Placental epithelial cell (primary cell): ENCODE measurements around the gene ITPKC. TPM values are rescaled to one million over a fixed set of nuclear protein-coding genes. Genes with fewer than 3 reads are reported as not detected.

Experiments used
- small RNA-seq: library from RNA; depleted of rRNA; stranded (forward); fragments of <200 nt; gene quantifications from one replicate; pipeline ENCODE3, GENCODE V24; 2012
- total RNA-seq: library from RNA; depleted of rRNA; stranded (reverse); fragments of >200 nt; gene quantifications from 2 replicates; pipeline ENCODE4 v1.2.3, GENCODE V29; 2012

Gene ITPKC
- 40.1 and 52.2 TPM in 2 replicates for total RNA-seq

DNA sequence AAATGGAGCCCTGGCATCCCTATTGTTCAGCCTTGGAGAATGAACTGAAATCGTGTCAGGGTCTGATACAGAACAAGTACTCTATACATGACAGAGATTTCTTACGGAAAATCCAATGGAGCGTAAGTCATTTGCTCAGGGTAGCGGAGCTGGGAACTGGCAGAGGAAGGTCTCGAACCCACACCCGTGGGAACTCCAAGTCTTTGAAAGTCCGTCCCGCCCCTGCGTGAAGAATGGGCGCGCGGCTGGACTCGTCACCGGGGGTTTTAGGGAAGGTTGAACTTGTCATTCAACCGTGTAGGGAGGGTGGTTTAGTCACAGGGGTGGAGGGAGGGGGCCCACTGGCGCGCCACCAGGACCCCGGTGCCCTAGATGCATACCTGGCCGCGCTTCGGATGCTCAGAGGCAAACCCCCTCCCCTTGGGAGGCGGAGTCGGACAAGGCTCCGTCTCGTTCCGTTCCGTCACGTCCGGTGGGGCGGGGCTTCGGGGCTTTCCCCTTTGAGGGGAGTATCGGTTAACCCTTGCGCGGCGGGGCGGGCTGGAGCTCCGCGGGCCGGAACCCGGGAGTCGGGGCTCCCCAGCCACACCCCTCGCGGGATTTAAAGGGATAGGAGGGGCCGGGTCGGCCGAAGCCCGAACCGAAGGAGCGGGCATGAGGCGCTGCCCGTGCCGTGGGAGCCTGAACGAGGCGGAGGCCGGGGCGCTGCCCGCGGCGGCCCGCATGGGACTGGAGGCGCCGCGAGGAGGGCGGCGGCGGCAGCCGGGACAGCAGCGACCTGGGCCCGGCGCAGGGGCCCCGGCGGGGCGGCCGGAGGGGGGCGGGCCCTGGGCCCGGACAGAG, at the start of gene ITPKC, which contains the start of gene COQ8B:
Gene ITPKC, plus strand, starts transcription at position 631 of the 843 bp plus-strand sequence. Its CDS starts 24 bp downstream, at position 655.
Gene COQ8B, minus strand, starts transcription at position 405 of the 843 bp plus-strand sequence. CDS start 2,254 bp downstream, outside the sequence.

DNA sequence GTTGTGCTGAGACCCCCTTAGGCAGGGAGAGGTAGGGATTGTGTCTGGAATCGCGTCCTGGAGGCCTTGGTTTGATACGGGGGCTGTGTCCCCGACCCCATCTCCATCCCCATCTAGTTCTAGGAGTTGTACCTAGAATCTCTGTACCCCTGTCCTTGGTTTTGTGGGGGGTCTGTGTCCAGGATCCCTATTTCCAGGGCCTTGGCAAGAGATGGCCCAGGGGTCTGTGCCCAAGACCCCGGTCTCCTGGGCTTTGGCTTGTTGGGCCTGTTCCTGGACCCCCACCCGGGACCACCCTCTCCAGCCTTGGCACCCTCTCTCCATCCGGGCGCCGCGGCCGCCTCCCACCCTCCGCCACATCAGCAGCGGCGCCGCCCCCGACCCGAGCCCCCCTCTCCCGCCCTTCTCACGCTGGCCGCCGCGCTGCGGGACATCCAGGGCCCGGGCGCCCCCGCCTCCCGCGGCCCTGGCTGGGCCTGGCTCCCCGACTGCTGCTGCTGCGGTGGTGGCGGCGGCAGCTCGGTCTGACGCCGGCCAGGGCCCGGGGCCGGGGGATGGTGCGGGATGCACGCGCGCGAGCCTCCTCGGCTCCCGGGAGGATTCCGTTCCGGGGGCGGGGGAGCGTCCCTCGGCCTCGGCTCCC, 26.7 kb upstream of the ITPKC start, which contains the start of gene NUMBL:
Gene NUMBL, minus strand, starts transcription at position 602 of the 643 bp plus-strand sequence. Its CDS starts 168 bp downstream, at position 434.

DNA sequence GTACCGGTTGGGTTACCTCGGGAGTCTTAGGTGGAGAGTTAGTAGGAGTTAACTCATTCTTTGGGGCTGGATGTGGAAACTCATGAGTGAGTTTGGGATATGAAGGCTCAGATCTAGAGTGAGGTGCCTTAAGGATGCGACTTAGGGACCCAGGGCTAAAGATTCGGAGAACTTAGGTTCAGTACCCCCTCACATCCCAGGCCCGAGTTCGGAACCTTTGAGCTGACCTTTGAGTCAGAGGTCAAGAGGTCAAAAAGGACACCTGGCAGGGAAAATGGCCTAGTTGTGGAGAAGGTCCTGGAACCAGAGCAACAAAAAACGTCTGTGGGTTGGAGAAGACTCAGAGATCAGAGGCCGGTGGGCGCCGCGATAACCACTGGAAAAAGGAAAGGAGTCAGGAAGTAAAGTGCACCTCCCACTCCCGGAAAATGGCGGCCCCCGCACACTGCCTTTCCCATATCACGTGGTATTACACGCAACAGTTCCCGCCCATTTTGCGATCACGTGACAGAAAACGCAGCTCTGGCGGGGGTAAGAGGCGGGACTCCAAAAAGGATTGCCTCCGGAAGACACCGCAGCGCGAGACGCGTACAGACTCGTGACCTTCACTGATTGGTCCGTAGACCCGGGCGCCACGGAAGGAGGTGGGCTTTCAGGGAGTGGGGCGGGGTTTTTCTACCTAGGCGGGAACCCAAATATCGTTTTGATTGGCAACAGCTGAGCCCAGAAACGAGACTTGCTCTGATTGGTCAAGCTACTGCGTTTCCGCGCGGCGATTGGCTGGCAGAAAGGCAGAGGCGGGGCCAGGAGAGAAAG, 33.4 kb downstream of the ITPKC start, which contains the start of gene ACTMAP:
Gene ACTMAP, minus strand, starts transcription at position 420 of the 816 bp plus-strand sequence. CDS start 674 bp downstream, outside the sequence.

DNA sequence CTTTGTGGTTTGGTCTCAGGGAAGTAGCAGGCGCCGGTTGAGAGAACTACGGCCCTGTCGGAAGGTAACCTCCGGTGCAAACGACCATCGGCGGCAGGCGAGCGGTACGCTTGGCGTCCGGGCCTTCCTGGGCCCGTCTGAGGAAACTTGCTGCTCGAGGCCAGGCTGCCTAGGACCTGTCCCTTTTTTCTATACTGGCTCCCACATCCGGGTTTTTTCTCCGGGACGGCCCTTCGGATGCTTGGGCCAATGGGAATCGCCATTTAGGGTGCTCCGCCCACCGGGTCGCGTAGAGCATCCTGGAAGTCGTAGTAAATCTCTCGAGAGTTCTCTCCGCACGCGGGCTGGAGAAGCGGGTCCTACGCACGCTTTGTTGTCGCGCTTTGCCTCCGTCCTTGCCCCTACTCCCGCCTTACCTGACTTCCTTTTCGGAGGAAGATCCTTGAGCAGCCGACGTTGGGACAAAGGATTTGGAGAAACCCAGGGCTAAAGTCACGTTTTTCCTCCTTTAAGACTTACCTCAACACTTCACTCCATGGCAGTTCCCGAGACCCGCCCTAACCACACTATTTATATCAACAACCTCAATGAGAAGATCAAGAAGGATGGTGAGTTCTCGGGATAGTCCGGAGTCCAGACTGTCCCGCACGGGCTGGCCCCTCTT, 34.1 kb downstream of the ITPKC start, which contains the start of gene SNRPA:
Gene SNRPA, plus strand, starts transcription at position 330 of the 664 bp plus-strand sequence. Its CDS starts 206 bp downstream, at position 536.

DNA sequence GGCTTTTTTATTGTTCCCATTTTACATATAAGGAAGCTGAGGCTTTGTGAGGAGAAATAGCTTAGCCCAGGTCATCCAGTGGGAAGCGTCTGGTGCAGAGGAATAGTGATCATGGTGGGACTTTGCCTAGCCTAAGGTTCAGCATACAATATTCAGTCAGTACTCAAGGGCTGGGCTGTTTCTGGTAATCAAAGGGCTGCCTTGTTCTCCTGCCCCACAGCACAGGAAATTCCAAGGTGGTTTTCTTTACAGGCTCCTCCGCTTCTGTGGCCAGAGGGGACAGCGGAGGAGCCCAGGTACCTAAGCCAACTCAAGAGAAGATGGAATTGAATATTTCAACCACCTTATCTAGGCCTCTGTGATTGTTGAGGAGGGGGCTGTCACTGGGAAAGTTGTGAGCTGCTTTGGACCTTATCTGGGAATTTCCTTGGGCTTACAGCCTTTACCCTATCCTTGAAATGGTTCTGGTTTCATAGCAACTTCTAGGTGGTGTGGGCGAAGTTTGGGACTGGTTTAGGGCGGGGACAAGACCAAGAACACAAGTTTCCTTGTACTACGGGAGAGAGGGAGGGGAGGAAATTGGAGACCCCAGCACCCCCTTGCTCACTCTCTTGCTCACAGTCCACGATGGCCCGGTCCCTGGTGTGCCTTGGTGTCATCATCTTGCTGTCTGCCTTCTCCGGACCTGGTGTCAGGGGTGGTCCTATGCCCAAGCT, 58.2 kb downstream of the ITPKC start, which contains the start of gene MIA:
Gene MIA, plus strand, starts transcription at position 606 of the 716 bp plus-strand sequence. Its CDS starts 22 bp downstream, at position 628.

DNA sequence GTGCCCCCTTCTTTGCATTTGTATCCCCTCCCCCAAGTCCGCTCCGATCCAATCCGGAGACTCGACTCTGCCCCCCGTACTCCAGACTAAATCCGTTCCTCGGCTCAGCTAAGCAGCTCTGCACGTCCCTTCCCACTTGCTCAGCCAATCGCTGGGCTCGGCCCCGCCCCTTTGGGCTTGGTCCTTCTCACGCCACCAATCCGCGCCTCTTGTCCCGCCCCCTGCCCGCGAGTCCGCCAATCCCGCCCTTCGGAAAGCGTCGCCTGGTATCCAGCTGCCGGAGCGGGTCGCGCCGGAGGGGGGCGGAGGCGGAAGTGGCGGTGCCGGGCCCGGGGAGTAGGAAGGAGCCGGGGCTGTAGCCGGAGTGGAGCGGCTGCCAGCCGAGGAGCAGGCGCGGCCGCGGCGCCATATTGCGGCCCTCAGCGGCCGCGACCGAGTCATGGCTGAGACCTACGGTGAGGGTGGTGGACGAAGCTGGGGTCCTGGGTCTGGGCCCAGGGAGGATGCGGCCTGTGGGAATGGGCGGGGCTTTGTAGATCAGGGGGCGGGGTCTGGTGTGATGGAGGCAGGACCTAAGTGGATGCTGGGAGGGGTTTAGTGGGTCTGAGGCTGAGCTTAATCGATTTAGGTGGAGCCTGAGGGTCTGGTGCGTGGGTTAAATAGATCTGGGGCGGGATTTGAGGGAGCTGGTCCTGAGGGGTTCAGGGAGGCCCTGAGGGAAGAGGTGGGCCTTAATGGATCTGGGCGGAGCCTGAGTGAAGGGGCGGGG, 61.2 kb downstream of the ITPKC start, which contains the start of gene RAB4B:
Gene RAB4B, plus strand, starts transcription at position 311 of the 769 bp plus-strand sequence. Its CDS starts 129 bp downstream, at position 440.

Small RNA genes lying within 50 kb of the gene (small RNA-seq; reads per million reads assigned to genes)
- not detected for gene RNU6-195P

Other genes with a start within 250 kb of the ITPKC start
- gene SHKBP1, start 140.2 kb upstream of the ITPKC start, total RNA-seq: 30.6 and 44.4 TPM in 2 replicates
- 44.7 and 62.8 TPM in 2 replicates for gene LTBP4, start 115.7 kb upstream of the ITPKC start, total RNA-seq
- 38.6 and 39.3 TPM in 2 replicates for gene NUMBL, start 26.5 kb upstream of the ITPKC start, total RNA-seq
- 44.7 and 48.7 TPM in 2 replicates for gene COQ8B, start 226 bp upstream of the ITPKC start, total RNA-seq
- 0.79 and 1.7 TPM in 2 replicates for gene ACTMAP, start 33.4 kb downstream of the ITPKC start, total RNA-seq
- 36.1 and 61.5 TPM in 2 replicates for gene SNRPA, start 34.1 kb downstream of the ITPKC start, total RNA-seq
- 0.79 TPM in 1 of 2 replicates, not detected in the other for gene MIA, start 58.4 kb downstream of the ITPKC start, total RNA-seq
- 10.2 and 16.7 TPM in 2 replicates for gene RAB4B, start 61.1 kb downstream of the ITPKC start, total RNA-seq
- gene EGLN2, start 82.1 kb downstream of the ITPKC start, total RNA-seq: 60.1 and 71.8 TPM in 2 replicates
- gene CYP2A6, start 133.3 kb downstream of the ITPKC start, total RNA-seq: not detected in 2 replicates
- not detected in 2 replicates for gene CYP2A7, start 165.1 kb downstream of the ITPKC start, total RNA-seq